Measurements from ENCODE around the gene FAM89B. TPM values are rescaled to one million over a fixed set of nuclear protein-coding genes. Genes with fewer than 3 reads are reported as not detected.

FAM89B gene
- total RNA-seq, 1 donor from 2014 or later = 21.9 TPM

GRCh38 chr11:65538915-65539743 lies 33.2 kb upstream of the FAM89B start:
- no peak for DNase-seq (ENCODE audit: low spot score)

DNA sequence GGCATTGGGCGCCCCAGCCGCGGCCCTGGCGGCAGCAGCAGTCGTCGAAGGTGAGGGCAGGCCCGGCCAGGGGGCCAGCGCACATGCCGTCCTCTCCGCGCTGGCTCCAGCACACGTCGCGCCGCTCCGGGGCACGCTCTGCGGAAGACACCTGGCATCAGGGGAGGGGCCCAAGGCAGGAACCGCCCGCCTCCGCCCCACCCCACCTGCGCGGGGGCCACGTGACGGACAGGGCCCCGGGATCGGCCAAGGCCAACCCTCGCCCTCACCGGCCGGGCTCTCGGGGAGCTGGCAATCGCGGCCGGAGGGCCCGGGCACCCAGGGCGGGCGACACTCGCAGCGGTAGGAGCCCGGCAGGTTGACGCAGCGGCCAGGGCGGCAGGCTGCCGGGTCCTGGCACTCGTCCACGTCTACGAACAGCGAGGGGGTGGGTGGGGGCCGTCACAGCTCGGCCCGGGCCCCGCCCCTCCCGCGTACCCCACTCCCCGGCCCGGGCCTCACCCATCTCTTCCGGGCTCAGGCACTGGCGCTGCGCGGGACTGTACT lies 32.5 kb upstream of the FAM89B start:
- DNase-seq (ENCODE audit: low spot score) = peak; percentile 78

DNA sequence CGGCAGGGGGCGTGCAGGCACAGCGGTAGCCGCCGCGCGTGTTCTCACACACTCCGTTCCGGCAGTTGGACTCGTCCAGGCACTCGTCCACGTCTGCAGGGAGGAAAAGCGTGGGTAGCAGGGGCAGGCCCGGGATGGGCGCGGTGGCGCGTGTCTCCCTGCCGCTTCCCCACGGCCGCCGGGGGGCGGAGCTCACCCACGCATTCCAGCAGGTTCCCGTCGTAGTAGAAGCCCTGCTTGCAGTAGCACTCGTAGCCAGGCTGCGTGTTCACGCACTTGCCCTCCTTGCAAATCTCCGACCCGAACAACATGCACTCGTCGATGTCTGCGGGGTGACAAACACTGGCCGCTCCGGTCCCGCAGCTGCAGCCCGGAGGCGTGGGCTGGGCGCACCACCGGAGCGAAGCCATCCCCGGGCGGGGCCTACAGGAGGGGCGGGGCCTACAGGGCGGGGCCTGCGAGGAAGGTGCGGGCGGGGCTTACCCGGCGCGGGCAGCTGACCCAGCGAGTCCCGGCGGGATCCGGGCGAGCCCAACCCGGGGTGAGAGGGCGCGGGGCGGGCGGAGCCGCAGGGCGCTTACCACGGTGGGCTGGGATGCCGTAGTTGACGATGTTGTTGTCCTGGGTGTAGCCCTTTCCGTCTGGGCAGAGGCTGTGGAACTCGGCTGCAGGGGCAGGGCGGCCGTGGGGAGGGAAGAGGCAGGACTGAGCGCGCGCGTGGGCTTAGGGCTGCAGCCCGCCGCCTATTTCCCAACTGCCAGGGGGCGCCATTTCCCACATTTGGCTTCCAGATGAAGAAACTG lies 31.8 kb upstream of the FAM89B start:
- DNase-seq (ENCODE audit: low spot score) = peak; percentile 92

DNA sequence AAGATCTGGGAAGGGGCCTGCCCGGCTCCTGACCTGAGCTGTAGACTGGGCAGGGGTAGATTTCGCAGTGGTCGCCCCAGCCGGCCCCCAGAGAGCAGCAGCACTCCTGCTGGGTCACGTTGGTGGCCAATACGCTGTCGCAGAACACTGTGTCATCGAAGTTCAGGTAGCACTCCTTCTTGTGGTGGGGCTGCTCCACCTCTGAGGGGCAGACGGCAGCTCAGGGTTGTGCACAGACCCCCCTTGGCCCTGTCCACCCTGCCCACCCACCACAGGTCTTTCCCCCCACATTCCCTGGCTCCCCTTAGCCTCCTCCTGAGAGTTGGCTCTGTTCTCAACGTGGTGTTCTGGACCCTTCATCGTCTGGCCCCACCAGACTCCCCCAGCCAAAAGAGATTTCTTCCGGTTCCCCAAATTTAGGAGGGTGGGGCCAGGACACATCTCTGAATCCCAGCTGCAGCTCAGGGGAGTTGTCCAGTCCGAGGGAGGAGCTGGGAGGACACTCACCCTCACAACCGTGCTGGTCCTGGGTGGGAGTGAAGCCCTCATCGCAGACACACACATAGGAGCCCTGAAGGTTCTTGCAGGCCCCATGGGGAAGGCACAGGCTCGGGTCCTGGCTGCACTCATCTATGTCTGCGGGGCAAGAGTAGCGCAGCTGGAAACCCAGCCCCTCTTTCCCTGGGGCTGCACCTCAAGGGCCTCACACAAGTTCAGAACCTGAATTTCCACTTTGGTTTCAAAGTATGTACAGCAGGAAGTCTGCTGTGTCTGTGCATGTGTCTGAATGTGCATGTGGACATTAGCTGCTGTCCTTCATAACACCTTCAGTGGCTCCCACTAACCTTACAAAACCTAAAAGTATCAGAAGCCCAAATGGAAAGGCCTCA lies 31.0 kb upstream of the FAM89B start:
- no peak for DNase-seq (ENCODE audit: low spot score)

DNA sequence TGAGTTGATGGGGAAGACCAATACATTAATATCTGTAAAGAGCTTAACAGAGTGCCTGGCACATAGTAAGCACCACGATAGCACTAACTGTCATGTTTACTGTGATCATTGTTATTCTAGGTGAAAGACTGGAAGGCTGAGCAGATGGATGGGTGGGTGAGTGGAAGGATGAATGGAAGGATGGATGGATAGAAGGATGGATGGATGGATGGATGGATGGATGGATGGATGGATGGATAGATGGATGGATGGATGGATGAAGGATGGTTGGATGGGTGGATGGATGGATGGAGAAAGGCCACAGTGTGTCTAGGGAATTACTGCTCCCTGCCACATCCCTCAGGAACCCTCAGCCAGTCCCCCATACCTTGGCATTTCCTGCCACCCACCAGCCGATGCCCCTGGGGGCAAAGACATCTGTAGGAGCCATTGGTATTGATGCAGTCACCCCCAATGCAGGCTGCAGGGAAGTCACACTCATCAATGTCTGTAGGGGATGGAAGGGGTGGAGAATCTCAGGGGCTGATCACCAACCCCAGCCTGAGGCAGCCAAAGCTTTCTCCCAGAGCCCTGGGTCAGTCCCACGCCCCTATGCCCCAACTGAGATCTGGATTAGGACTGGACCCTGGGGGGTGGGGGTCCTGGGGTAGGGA lies 29.5 kb upstream of the FAM89B start:
- DNase-seq (ENCODE audit: low spot score) = no peak

- no peak for DNase-seq (ENCODE audit: low spot score)
Measured at GRCh38 chr11:65545853-65546216, 26.5 kb upstream of the FAM89B start.

GRCh38 chr11:65546217-65546958 lies 25.9 kb upstream of the FAM89B start:
- DNase-seq (ENCODE audit: low spot score) = peak; percentile 93

- no peak for DNase-seq (ENCODE audit: low spot score)
Measured at GRCh38 chr11:65547446-65548125, 24.8 kb upstream of the FAM89B start.

- no peak for DNase-seq (ENCODE audit: low spot score)
Measured at GRCh38 chr11:65548395-65548794, 23.9 kb upstream of the FAM89B start.

DNA sequence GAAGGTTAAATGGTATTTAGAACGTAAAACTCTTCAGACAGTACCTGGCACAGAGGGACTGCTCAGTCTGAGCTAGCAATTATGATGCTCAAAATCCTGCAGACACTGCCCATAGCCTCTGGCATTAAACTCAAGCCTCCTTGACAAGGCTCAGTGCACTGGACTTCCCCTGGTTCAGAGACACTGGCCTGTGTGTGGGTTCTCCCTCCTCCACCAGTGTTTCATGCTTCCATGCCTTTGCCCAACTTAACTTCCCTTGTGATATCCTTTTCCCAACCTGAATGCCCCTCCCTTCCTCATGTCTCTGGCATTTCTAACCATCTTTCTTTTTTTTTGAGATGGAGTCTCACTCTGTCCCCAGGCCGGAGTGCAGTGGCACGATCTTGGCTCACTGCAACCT lies 23.2 kb upstream of the FAM89B start:
- no peak for DNase-seq (ENCODE audit: low spot score)

DNA sequence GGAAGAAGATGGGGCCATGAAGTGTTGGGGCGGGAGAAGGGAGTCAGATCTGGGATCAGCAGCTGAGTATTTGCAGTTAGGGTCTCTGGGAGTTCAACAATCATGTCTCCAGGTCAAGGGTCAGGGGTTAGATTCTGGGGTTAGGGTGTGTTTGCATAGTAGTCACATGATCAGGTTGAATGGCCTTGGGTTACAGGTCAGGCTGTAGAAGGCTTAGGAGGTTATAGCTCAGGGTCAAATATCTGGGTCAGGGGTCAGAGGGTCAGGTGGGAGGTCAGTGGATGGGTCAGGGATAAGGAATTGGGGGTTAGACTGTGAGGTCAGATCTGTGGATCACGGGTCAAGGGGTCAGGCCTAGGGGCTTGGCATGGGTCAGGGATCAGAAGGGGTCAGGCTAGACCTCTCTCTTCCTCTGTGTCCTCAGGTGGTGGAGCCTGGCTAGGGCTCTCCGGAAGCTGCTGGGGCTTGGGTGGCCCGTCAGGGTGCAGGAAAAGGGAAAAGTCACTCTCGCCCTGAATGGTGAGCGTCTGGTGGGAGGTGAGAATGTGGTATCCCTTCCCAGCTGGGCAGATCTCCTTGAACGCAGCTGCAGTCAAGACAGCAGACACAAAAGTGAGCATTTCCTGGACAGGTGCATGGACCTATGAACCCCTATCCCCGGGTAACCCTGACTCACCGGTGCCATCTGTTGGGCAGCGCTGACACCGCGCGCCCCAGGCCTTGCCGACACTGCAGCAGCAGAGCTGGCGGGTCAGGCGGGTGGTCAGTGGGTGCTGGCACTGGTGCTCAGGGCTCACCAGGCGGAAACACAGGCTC lies 20.6 kb upstream of the FAM89B start:
- no peak for DNase-seq (ENCODE audit: low spot score)

DNA sequence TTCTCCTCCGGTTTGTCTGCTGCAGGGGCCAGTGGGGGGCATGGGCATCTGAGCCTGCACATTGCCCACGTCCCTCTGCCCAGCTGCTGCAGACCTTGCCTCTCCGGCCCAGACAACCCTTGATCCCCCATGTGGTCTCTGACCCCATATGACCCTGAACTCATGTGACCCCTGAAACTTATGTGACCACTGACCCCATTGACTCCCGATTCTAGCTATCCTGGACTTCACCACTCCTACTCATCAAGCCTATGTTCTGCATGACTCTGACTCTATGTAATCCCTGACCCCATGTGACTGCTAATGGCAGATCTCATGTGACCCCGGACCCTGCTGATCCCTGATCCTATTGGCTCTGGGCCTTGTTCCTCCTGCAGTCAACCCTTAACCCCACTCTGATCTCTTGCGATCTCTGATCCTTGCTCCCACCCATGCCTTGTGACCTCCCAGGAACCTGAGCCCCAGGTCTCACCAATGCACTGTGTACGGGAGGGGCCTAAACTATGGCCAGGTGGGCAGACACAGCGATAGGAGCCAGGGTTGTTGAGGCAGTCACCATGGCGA lies 19.9 kb upstream of the FAM89B start:
- DNase-seq (ENCODE audit: low spot score) = no peak

DNA sequence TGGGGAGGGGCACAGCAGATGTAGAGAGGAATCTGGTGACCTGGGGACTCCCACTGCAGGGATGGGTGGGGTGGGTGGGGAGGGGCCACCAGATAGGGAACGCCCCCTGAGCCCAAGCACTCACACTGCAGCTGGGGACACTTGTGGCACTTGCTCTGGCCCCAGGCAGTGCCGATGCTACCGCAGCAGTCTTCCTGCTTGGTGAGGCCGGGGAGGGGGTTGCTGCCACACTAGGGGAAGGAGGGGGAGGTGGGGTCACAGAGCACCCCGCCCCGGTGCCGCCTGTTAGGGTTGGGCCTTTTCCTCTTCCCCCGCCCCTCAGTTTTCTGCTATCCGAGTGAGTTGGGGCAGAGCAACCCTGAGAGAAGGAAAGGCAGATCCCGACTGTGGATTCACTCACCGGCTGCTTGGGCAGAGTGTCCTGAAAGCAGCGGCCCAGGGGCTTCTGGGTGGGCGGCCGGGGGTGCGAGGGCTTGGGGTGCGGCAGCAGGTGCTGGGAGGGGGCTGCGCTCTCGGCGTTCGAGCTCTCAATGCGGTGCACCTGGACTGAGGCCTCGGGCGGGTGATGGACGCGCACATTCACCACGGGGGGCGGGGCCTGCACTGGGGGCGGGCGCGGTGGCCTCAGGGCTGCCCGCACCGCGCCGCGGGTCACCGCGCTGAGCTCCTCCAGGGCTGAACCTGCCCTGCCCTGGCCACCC lies 18.9 kb upstream of the FAM89B start:
- no peak for DNase-seq (ENCODE audit: low spot score)

DNA sequence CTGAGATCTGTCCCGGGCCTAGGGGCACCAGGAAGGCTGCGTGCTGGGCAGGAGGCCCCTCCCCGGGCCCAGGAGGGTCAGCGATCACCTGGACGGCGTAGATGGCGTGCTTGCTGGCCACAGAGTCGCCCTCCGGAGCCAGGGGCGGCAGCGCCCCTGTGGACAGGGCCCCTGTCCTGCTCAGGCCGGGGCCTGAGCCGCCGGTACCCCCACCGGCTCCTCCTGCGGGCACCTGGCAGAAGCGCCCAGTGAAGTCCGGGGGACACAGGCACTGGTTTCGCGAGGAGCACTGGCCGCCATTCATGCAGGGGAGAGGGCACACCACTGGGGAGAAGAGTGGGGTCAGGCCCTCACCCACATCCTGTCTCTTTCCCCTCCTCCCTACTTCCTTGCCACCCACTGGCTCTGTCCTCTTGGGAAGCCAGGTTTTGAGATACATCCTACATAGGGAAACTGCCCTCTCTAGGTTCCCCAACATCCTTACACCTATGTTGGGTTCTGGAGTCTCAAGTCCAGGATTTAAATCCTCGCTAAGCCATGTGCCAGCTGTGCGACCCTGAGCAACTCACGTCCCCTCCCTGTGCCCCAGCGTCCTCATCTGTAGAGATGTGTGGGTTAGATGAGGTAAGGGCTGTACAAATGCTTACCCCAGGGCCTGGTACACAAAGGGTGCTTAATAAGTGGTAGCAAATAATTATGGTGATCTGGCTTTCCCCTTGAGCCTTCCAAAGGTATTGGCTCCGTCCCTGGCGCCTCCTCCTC lies 18.1 kb upstream of the FAM89B start:
- no peak for DNase-seq (ENCODE audit: low spot score)

DNA sequence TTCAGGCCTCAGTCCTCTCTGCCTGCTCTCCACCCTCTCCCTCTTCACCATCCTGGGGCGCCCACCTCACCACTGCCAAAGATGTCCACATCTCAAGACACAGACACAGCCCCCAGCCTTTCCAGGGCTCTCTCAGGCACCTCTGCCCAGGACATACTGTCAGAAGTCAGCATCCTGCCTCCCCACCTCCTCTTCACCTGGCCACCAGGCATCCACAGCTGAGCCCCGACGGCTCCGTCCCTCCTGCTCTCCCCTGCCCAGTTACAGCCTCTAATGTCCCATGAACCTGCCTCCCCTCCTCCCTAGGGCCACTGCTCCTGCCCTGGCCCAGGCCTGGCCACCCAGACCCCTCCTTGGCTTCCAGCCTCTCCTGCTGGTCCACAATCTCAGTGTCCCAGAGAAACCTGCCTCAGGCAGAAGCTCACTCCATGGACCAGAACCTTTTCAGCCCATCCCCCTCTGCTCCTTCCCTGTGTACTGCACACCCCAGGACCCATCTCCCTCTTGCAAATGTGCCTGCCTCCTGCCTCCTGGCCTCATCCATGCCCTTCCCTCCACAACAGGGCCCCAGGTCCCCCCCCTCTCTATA lies 17.4 kb upstream of the FAM89B start:
- no peak for DNase-seq (ENCODE audit: low spot score)

- DNase-seq (ENCODE audit: low spot score) = no peak
Measured at GRCh38 chr11:65555693-65556231, 16.6 kb upstream of the FAM89B start.

Measured in ureter (tissue), 1 donor.